GM12878 (cell line): ENCODE measurements around the gene TMEM89. TPM values are rescaled to one million over a fixed set of nuclear protein-coding genes. Genes with fewer than 3 reads are reported as not detected.

Experiments used
- ATAC-seq: fragments of 200-7000 bp; cut with Tn5 transposase; 3 replicates; pipeline ENCODE4 v1.9.1; 2020; ENCODE audit warnings: mild to moderate bottlenecking, moderate library complexity
- BruUV-seq: library from RNA; stranded (reverse); fragments of 400-500 nt; replicated peaks from 2 replicates; lab custom pipeline; 2021; lab: Mats Ljungman, UMichigan
- CTCF ChIA-PET: fragments of 300-600 bp; sonication (Branson Sonifier 250); formaldehyde crosslinking; extraction: SDS; loops from one replicate; lab custom pipeline; 2021; ENCODE audit warnings: inconsistent platforms; lab: Yijun Ruan, JAX
- POLR2A ChIA-PET: fragments of 350-600 bp; formaldehyde crosslinking; extraction: SDS; loops from one replicate; lab custom pipeline; 2021; ENCODE audit warnings: inconsistent platforms; lab: Charles Lee
- RAD21 ChIA-PET: fragments of 300-600 bp; sonication (Branson Sonifier 250); formaldehyde crosslinking; loops from one replicate; lab custom pipeline; 2023; ENCODE audit warnings: antibody characterized with exemption; ENCODE audit not compliant: unreplicated experiment; lab: Charles Lee
- SMC1A ChIA-PET: fragments of 300-600 bp; sonication (Branson Sonifier 250); formaldehyde crosslinking; loops from one replicate; lab custom pipeline; 2023; ENCODE audit not compliant: unreplicated experiment, uncharacterized antibody; lab: Charles Lee
- DNase-seq: peaks from one replicate; pipeline ENCODE4 v3.0.0-alpha.2; 2011; ENCODE audit warnings: low read depth, low spot score
- FAIRE-seq: peaks from 3 replicates; lab custom pipeline; 2011; peaks lifted over from hg19 to GRCh38; lab: Jason Lieb, UNC
- H2AFZ ChIP-seq: 2 replicates; pipeline ENCODE4 v1.6.0; 2011; ENCODE audit warnings: low read depth, low read length, control low read depth; ENCODE audit not compliant: control insufficient read depth
- H3K27ac ChIP-seq: 2 replicates; pipeline ENCODE4 v1.5.1; 2011; ENCODE audit warnings: control low read depth; ENCODE audit not compliant: control insufficient read depth, insufficient read depth
- H3K27me3 ChIP-seq, 2 experiments: replicated peaks in 1 of 2; 2 replicates each; pipeline versions ENCODE4 v1.6.0 to v1.6.1; 2011; ENCODE audit warnings: low read length in 1 of 2; ENCODE audit not compliant: control insufficient read depth in 2 of 2, insufficient read depth in 2 of 2
- H3K36me3 ChIP-seq, 2 experiments: 2 replicates each; pipeline ENCODE4 v1.5.1; 2011; ENCODE audit warnings: low read length in 1 of 2; ENCODE audit not compliant: control insufficient read depth in 2 of 2, insufficient read depth in 2 of 2
- H3K4me1 ChIP-seq: 2 replicates; pipeline ENCODE4 v1.6.1; 2011; ENCODE audit warnings: mild to moderate bottlenecking, low read length, moderate library complexity, mixed read lengths; ENCODE audit not compliant: control insufficient read depth, insufficient read depth
- H3K4me2 ChIP-seq: 2 replicates; pipeline ENCODE4 v1.6.0; 2011; ENCODE audit warnings: control low read depth; ENCODE audit not compliant: control insufficient read depth, insufficient read depth
- H3K4me3 ChIP-seq: fragments of 200-600 bp; sonication (generic); 2 replicates; pipeline ENCODE4 v1.5.1; 2016
- H3K79me2 ChIP-seq: 2 replicates; pipeline ENCODE4 v1.6.0; 2011; ENCODE audit warnings: low read length; ENCODE audit not compliant: control insufficient read depth, insufficient read depth
- H3K9ac ChIP-seq: 2 replicates; pipeline ENCODE4 v1.8.0; 2011; ENCODE audit warnings: low read length, control low read depth, mixed read lengths; ENCODE audit not compliant: control insufficient read depth, insufficient read depth
- H3K9me3 ChIP-seq: replicated peaks from 3 replicates; pipeline ENCODE4 v1.5.1; 2011; ENCODE audit warnings: mild to moderate bottlenecking, low read length; ENCODE audit not compliant: control insufficient read depth, insufficient read depth
- H4K20me1 ChIP-seq: 2 replicates; pipeline ENCODE4 v1.6.0; 2011; ENCODE audit not compliant: control insufficient read depth, insufficient read depth
- BACH1 ChIP-seq: fragments of 450-650 bp; IDR thresholded peaks from 2 replicates; pipeline ENCODE4 v1.6.1; 2017; ENCODE audit warnings: mild to moderate bottlenecking, borderline replicate concordance
- EGR1 ChIP-seq, 2 experiments: IDR thresholded peaks; 1 replicate in 1 of 2; 2 replicates in 1 of 2; pipeline ENCODE4 v1.6.1; 2011 to 2012; ENCODE audit warnings: low read depth in 2 of 2, low read length in 2 of 2, borderline replicate concordance in 1 of 2, mild to moderate bottlenecking in 1 of 2, moderate library complexity in 1 of 2
- SMAD1 ChIP-seq: fragments of 450-650 bp; IDR thresholded peaks from 2 replicates; pipeline ENCODE4 v1.6.1; 2018; ENCODE audit warnings: mild to moderate bottlenecking, low read depth; ENCODE audit not compliant: partially characterized antibody
- WGBS: methylation state at CpG from one replicate; pipeline ENCODE4 v1.1.6; 2016; ENCODE audit warnings: low lambda C conversion rate; ENCODE audit not compliant: insufficient replicate concordance, insufficient coverage; ENCODE audit errors: missing lambda C conversion rate; 5-methylcytosine and 5-hydroxymethylcytosine counted together
- in situ Hi-C: fragments of 300-500 bp; cut with MboI; formaldehyde crosslinking; loops from 9 replicates; pipeline ENCODE4 v1.14.3; 2018; ENCODE audit warnings: mixed read lengths
- intact Hi-C: fragments of 100-400 bp; cut with micrococcal nuclease; formaldehyde crosslinking; loops from one replicate; pipeline ENCODE4 v1.14.2; 2022; ENCODE audit not compliant: unreplicated experiment
- polyA plus RNA-seq, 11 experiments: library from polyadenylated mRNA; depleted of rRNA in 4 of 11; unstranded in 6 of 11; stranded (reverse) in 5 of 11; fragments of >200 nt; fragmentation: Nextera tagmentation in 4 of 11; fragmentation: Illumina TruSeq in 1 of 11; extraction: Ambion mirVana in 4 of 11; extraction: Trizol in 1 of 11; gene quantifications; 1 replicate in 1 of 11; 2 replicates in 10 of 11; pipeline versions ENCODE4 v1.2.1 to v1.2.3, GENCODE V29; 2011 to 2016; ENCODE audit warnings: inconsistent platforms in 2 of 11, missing spikeins in 2 of 11, low read depth in 1 of 11
- total RNA-seq, 4 experiments: library from RNA; depleted of rRNA in 3 of 4; stranded (reverse); fragments of >200 nt in 3 of 4; fragmentation: Illumina TruSeq in 1 of 4; extraction: Trizol in 1 of 4; gene quantifications; 2 replicates each; pipeline versions ENCODE4 v1.2.1 to v1.2.3, GENCODE V29; 2013 to 2021
- TF ChIP-seq, protein P1 (sequence below): fragments of 450-650 bp; formaldehyde crosslinking; IDR thresholded peaks from 2 replicates; pipeline ENCODE4 v1.4.0; 2022; ENCODE audit warnings: mild to moderate bottlenecking, moderate library complexity

Gene TMEM89
- total and polyA plus RNA-seq, 10 of the 15 experiments (the other 5 are each of a cell fraction or from before 2014, with no cell fraction given) = not detected

DNA sequence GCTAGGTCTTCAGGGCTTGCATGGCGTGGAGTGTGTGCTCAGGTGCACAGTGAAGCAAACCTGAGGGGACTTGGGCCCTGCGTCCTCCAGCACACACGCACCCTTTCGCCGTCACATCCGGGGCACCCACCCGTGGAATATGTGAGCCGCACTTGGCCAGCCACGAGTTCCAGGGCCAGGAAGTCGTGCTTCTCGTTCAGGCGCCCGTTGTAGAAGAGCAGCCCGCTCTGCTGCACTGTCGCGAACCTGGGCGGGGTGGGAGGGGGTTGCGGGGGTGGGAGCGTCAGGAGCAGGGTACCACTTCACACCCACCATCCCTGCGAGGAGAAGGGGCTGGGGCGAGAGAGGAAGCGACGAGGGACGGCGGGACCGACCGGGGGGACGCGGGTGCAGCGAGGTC lies 34.0 kb upstream of the TMEM89 start:
- SMC1A ChIA-PET = no interaction called here
- intact Hi-C loops (no loop called here), in situ Hi-C loops (no loop called here)
- no TSS peak for BruUV-seq
- Histone ChIP-seq H3K9ac (no peak overlapping the region), H3K9me3 (no peaks in the 10 kb centered on the region; the same call in 2 of the 3 replicates), H3K27ac (no peak overlapping the region), H4K20me1 (no peaks in the 10 kb centered on the region; the same call in 1 of the 2 replicates), H3K4me3 (peak overlapping the region; percentile 61; the same call in 1 of the 2 replicates), H3K79me2 (no peaks in the 10 kb centered on the region), H2AFZ (0 out of 2 replicates have a peak overlapping the region, but pooled peaks have one; percentile 1), H3K4me2 (peak overlapping the region; percentile 54; the same call in 1 of the 2 replicates), H3K27me3 (peaks cover 0 to 2% of the 10 kb centered on the region in 2 experiments; a peak in 1 of 4 replicates), H3K36me3 (no peaks in the 10 kb centered on the region), H3K4me1 (0 out of 2 replicates have a peak, but pooled peaks cover 3% of the 10 kb centered on the region)
- ATAC-seq = peak; percentile 17; the same call in 2 of the 3 replicates
- DNase-seq = no peak
- no peak for FAIRE-seq
- POLR2A ChIA-PET = no interaction called here
- TF ChIP-seq EGR1 (IDR thresholded peaks at IDR 0.05; ENCODE audit: borderline replicate concordance in 1 of 2, low read depth in 2 of 2, low read length in 2 of 2) (0 out of 3 replicates have a peak, but pooled peaks of 1 of the 2 experiments have one; percentile 22), SMAD1 (no peak), BACH1 (no peak)
- TF ChIP-seq, protein P1, sequence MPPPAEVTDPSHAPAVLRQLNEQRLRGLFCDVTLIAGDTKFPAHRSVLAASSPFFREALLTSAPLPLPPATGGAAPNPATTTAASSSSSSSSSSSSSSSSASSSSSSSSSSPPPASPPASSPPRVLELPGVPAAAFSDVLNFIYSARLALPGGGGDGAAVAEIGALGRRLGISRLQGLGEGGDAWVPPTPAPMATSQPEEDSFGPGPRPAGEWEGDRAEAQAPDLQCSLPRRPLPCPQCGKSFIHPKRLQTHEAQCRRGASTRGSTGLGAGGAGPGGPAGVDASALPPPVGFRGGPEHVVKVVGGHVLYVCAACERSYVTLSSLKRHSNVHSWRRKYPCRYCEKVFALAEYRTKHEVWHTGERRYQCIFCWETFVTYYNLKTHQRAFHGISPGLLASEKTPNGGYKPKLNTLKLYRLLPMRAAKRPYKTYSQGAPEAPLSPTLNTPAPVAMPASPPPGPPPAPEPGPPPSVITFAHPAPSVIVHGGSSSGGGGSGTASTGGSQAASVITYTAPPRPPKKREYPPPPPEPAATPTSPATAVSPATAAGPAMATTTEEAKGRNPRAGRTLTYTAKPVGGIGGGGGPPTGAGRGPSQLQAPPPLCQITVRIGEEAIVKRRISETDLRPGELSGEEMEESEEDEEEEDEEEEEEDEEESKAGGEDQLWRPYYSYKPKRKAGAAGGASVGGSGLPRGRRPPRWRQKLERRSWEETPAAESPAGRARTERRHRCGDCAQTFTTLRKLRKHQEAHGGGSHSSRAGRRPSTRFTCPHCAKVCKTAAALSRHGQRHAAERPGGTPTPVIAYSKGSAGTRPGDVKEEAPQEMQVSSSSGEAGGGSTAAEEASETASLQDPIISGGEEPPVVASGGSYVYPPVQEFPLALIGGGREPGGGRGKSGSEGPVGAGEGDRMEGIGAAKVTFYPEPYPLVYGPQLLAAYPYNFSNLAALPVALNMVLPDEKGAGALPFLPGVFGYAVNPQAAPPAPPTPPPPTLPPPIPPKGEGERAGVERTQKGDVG (CRISPR knock-in tag) = no peak
- CTCF ChIA-PET = interaction anchor here (0.6 to 1.8 kb wide), 3 partner anchors 29 to 31 kb away, joined by 4 read pairs; no protein-coding TSS in a partner anchor
- WGBS = 16% methylated on average over 14 of the region's 30 CpGs
- RAD21 ChIA-PET = no interaction called here
